HUES6 (cell line): ENCODE results near the gene CS.
A peak's percentile ranks its signal among the peaks of the same experiment; 100 is the strongest.
"Not testable (repeated sequence)": the region's sequence is repeated elsewhere in the genome, so short reads cannot be mapped to it uniquely, and the experiment has no call there.

Experiments
- H3K27ac ChIP-seq: 2 replicates; pipeline ENCODE4 v1.7.0; 2013; ENCODE audit warnings: low read depth, mild to moderate bottlenecking, low read length, inconsistent platforms
- H3K27me3 ChIP-seq: 2 replicates; pipeline ENCODE4 v1.6.1; 2013; ENCODE audit warnings: low read length; ENCODE audit not compliant: control insufficient read depth, insufficient read depth
- H3K36me3 ChIP-seq: 2 replicates; pipeline ENCODE4 v1.6.1; 2013; ENCODE audit warnings: low read length; ENCODE audit not compliant: control insufficient read depth, insufficient read depth
- H3K4me1 ChIP-seq: 2 replicates; pipeline ENCODE4 v1.6.1; 2013; ENCODE audit warnings: low read length; ENCODE audit not compliant: control insufficient read depth, insufficient read depth
- H3K4me3 ChIP-seq: 2 replicates; pipeline ENCODE4 v1.5.1; 2013; ENCODE audit warnings: low read depth, low read length
- H3K9ac ChIP-seq: one replicate; pipeline ENCODE4 v1.6.1; 2013; ENCODE audit warnings: mild to moderate bottlenecking, low read length
- H3K9me3 ChIP-seq: 2 replicates; pipeline ENCODE4 v1.6.1; 2013; ENCODE audit warnings: low read depth, low read length; ENCODE audit not compliant: control insufficient read depth, insufficient read depth

CS gene

DNA sequence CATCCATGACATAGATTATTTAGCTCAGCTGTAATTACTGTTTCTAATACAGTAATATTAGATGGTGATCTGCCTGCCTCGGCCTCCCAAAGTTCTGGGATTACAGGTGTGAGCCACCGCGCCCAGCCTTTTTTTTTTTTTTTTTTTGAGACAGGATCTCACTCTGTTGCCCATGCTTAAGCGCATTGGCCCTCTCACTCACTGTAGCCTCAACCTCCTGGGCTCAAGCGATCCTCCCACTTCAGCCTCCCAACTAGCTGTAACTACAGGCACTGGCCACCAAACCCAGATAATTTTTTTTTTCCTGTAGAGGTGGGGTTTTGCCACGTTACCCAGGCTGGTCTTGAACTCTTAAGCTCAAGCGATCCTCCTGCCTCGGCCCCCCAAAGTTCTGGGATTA is 35.4 kb upstream of the CS start:
- H3K4me3 ChIP-seq, H3K9me3 ChIP-seq, H3K27me3 ChIP-seq, H3K9ac ChIP-seq, H3K36me3 ChIP-seq, H3K27ac ChIP-seq: not testable (repeated sequence)
- peaks cover 37% of the 10 kb centered on the region for H3K4me1 ChIP-seq

- Histone ChIP-seq H3K4me1 (peaks cover 36% of the 10 kb centered on the region), H3K36me3 (no peaks in the 10 kb centered on the region), H3K27me3 (no peaks in the 10 kb centered on the region), H3K27ac (peak overlapping the region; percentile 58; the same call in 1 of the 2 replicates), H3K9me3 (no peaks in the 10 kb centered on the region), H3K9ac (peak overlapping the region; percentile 89), H3K4me3 (peak overlapping the region; percentile 73)
These were observed 34.3 kb upstream of the CS start for GRCh38 chr12:56334490-56334793.

- Histone ChIP-seq H3K27ac (peak within 1 kb of the TSS; percentile 58), H3K9ac (peak within 1 kb of the TSS; percentile 89), H3K4me1 (peaks cover 30% of the 10 kb centered on the region), H3K9me3 (no peaks in the 10 kb centered on the region), H3K36me3 (no peaks in the 10 kb centered on the region), H3K4me3 (peak within 1 kb of the TSS; percentile 73), H3K27me3 (no peaks in the 10 kb centered on the region)
These were observed 33.8 kb upstream of the CS start, which contains the start of gene PAN2 for GRCh38 chr12:56333679-56334489. PAN2 (minus strand) TSS chr12:56334000; CDS start chr12:56333094, 906 bp downstream.

DNA sequence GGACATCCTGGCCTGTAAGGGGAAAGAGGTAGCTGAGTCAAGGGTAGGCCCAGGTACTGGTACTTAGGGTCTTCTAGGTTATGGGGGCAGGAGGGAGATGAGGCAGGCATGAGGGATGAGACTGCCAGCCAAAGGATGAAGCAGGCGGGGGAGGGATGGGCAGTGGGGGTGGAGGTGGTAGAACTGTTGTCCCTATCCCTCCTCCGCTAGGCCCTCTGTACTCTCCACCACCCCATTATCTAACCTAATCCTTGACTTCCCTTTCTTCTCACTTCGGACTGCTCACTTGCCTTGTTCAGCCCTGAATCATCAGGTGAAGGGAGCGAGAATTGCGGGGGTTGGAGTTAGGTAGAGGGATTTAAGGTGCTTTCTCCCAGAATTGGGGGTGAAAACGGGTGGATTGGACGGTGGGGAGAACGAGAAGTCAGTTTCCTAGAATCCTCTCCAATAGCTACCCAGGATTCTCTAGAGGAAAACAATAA is 33.1 kb upstream of the CS start:
- Histone ChIP-seq H3K27me3 (no peaks in the 10 kb centered on the region), H3K36me3 (0 out of 2 replicates have a peak, but pooled peaks cover 4% of the 10 kb centered on the region), H3K9me3 (no peaks in the 10 kb centered on the region), H3K27ac (peak overlapping the region; percentile 58), H3K4me3 (peak overlapping the region; percentile 73), H3K9ac (peak overlapping the region; percentile 89), H3K4me1 (peaks cover 25% of the 10 kb centered on the region)

GRCh38 chr12:56332512-56333196 is 32.5 kb upstream of the CS start:
- peaks cover 19% of the 10 kb centered on the region for H3K4me1 ChIP-seq
- H3K9ac ChIP-seq = peak overlapping the region; percentile 89
- H3K27ac ChIP-seq = peak overlapping the region; percentile 58; the same call in 1 of the 2 replicates
- H3K27me3 ChIP-seq = no peaks in the 10 kb centered on the region
- H3K4me3 ChIP-seq = peak overlapping the region; percentile 73
- no peaks in the 10 kb centered on the region for H3K9me3 ChIP-seq
- H3K36me3 ChIP-seq = peaks cover 10% of the 10 kb centered on the region

DNA sequence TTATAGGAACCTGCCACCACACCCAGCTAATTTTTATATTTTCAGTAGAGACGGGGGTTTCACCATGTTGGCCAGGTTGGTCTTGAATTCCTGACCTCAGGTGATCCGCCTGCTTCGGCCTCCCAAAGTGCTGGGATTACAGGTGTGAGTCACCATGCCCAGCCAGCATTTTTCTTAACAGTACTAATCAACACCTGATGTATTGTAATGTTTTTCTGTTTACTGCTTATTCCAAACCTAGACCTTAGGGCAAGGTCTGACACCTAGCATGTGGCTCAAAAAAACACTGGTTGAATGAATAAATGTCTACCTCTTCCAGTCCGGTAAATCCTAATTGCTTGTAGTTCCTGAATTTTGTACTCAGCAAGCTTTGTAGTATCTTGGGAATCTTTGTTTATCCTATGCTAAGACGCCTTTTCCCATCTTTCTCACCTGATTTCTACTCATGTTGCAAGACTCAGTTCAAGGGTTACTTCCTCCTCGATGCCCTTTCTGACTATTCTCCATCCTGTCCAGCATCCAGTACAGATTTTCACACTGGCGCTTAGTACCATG is 30.9 kb upstream of the CS start:
- no peak overlapping the region for H3K9ac ChIP-seq
- no peaks in the 10 kb centered on the region for H3K9me3 ChIP-seq
- no peaks in the 10 kb centered on the region for H3K27me3 ChIP-seq
- no peak overlapping the region for H3K4me3 ChIP-seq
- peaks cover 11% of the 10 kb centered on the region for H3K4me1 ChIP-seq
- H3K36me3 ChIP-seq = peaks cover 26% of the 10 kb centered on the region
- H3K27ac ChIP-seq = no peak overlapping the region

DNA sequence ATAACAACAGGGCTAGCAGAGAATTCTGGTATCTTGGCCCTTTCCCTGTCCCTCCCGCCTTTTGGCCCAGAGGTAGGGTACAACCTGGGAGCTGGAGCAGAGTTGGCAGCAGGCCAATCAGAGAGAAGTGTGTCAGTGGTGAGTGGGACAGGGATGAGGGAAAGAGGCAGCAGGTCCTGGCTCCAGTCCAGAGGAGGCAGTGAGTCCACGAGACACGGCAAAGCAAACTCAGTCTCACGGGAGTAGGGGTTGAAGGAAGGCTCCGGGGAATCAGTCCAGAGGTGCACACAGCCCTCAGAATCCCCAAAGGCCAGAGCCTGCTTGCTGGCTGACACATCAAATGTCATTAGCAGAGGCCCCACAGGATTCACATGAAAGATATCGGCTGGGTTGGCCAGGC is 26.4 kb upstream of the CS start:
- Histone ChIP-seq H3K9me3 (no peaks in the 10 kb centered on the region), H3K27ac (no peak overlapping the region), H3K27me3 (no peaks in the 10 kb centered on the region), H3K4me3 (no peak overlapping the region), H3K4me1 (no peaks in the 10 kb centered on the region), H3K9ac (no peak overlapping the region), H3K36me3 (peaks cover 69% of the 10 kb centered on the region)

- Histone ChIP-seq H3K4me3 (no peak overlapping the region), H3K36me3 (peaks cover 70% of the 10 kb centered on the region), H3K9ac (no peak overlapping the region), H3K9me3 (no peaks in the 10 kb centered on the region), H3K27me3 (no peaks in the 10 kb centered on the region), H3K27ac (no peak overlapping the region), H3K4me1 (no peaks in the 10 kb centered on the region)
These were observed 26.0 kb upstream of the CS start for GRCh38 chr12:56326126-56326525.

- Histone ChIP-seq H3K36me3 (peaks cover 81% of the 10 kb centered on the region), H3K9ac (no peak overlapping the region), H3K27me3 (no peaks in the 10 kb centered on the region), H3K4me1 (no peaks in the 10 kb centered on the region), H3K4me3 (no peak overlapping the region), H3K9me3 (no peaks in the 10 kb centered on the region), H3K27ac (no peak overlapping the region)
These were observed 24.1 kb upstream of the CS start for GRCh38 chr12:56324206-56324605.

- not testable (repeated sequence) for H3K27me3 ChIP-seq, H3K9me3 ChIP-seq, H3K27ac ChIP-seq, H3K9ac ChIP-seq, H3K4me3 ChIP-seq, H3K4me1 ChIP-seq
- peaks cover 72% of the 10 kb centered on the region for H3K36me3 ChIP-seq
These were observed 21.5 kb upstream of the CS start for GRCh38 chr12:56321610-56322009.

- no peak overlapping the region for H3K27ac ChIP-seq
- no peaks in the 10 kb centered on the region for H3K9me3 ChIP-seq
- H3K4me3 ChIP-seq = no peak overlapping the region
- H3K36me3 ChIP-seq = peaks cover 66% of the 10 kb centered on the region
- no peaks in the 10 kb centered on the region for H3K27me3 ChIP-seq
- H3K9ac ChIP-seq = no peak overlapping the region
- no peaks in the 10 kb centered on the region for H3K4me1 ChIP-seq
These were observed 20.9 kb upstream of the CS start for GRCh38 chr12:56321027-56321426.
